Peyer's patch (tissue), 4 donors: ENCODE results near the gene BRIP1.

Experiments used
- CTCF ChIP-seq, 6 experiments: fragments of 450-650 bp in 4 of 6; fragments of 200-600 bp in 2 of 6; sonication (generic) in 1 of 6; IDR thresholded peaks; one replicate each; pipeline ENCODE4 v1.5.1; 2017 to 2019; ENCODE audit warnings: antibody characterized with exemption in 6 of 6, mild to moderate bottlenecking in 3 of 6, moderate library complexity in 1 of 6
- POLR2A ChIP-seq, 2 donors: fragments of 450-650 bp; IDR thresholded peaks; one replicate each; pipeline ENCODE4 v1.5.1; 2017; ENCODE audit warnings: antibody characterized with exemption in 2 of 2, mild to moderate bottlenecking in 2 of 2, moderate library complexity in 2 of 2

GRCh38 chr17:61867033-61867432 is 3.7 kb upstream of the BRIP1 start:
- TF ChIP-seq CTCF (IDR thresholded peaks at IDR 0.05) (no peak), POLR2A (IDR thresholded peaks at IDR 0.05) (no peak)
